Hypothalamus (tissue), 51 donors: ENCODE measurements around the gene MRPL45.

Source experiments
- DNase-seq, 51 donors: peaks; one replicate each; lab custom pipeline; 2025; lab: John Stamatoyannopoulos, UW

Gene MRPL45

GRCh38 chr17:38343608-38344419 lies 46.8 kb downstream of the MRPL45 start, which contains the start of gene GPR179:
TSS of gene GPR179 (minus strand) at chr17:38343956. CDS start at chr17:38343789, 167 bp downstream.
- DNase-seq = peak in 5 of 51 donors; percentile 28 to 38 (median 37)

- no peak for DNase-seq
Observed at GRCh38 chr17:38344420-38344745, 47.4 kb downstream of the MRPL45 start.

- no peak for DNase-seq
Observed at GRCh38 chr17:38345743-38346142, 48.8 kb downstream of the MRPL45 start.

DNA sequence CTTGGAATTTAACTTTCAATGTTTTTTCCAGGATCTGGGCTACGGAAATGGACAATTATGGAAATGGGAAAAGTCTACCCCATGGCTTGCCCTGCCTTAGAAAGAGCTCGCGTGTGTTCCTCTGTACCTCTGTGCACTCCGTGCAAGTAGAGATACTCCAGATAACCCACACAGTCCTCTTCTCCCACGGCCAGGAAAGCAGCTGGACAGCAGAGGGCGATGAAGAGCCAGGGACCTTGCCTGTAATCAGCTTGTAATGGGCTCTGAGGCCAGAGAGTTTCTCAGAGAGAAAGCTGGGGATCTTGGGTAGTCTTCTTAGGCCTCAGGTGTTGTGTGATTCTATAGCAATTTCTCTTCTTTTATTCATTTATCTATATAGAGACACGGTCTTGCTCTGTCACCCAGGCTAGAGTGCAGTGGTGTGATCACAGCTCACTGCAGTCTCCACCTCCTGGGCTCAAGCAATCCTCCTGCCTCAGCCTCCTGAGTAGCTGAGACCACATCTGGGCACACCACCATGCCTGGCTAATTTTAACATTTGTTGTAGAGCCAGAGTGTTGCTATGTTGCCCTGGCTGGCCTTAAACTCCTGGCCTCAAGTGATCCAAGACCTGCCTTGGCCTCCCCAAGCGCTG lies 52.2 kb downstream of the MRPL45 start:
- peak in 48 of 51 donors; percentile 14 to 91 (median 64) for DNase-seq

DNA sequence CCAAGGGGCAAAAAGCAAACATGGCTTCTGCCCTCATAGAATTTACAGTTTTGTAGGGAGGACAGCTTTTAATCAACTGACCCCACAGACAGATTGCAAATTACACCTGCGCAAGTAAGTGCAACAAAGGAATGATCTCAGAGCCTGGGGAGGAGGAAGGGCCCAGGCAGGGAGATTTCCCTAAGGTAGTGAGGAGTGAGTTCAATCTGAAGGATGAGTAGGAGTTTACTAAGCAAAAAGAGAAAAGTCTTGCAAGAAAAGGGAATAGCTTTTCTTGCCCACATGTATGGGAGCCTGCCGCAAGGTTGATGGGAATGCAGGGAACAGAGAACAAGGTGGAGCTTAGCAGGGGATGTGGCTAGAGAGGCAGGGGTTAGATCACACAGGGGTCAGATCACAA lies 53.1 kb downstream of the MRPL45 start:
- no peak for DNase-seq

- peak; percentile 48 to 95 (median 86) for DNase-seq
Observed at GRCh38 chr17:38351412-38352222, 54.6 kb downstream of the MRPL45 start, which contains the start of gene SOCS7. TSS of gene SOCS7 (plus strand) at chr17:38351844. CDS start at chr17:38352053, 209 bp downstream.

DNA sequence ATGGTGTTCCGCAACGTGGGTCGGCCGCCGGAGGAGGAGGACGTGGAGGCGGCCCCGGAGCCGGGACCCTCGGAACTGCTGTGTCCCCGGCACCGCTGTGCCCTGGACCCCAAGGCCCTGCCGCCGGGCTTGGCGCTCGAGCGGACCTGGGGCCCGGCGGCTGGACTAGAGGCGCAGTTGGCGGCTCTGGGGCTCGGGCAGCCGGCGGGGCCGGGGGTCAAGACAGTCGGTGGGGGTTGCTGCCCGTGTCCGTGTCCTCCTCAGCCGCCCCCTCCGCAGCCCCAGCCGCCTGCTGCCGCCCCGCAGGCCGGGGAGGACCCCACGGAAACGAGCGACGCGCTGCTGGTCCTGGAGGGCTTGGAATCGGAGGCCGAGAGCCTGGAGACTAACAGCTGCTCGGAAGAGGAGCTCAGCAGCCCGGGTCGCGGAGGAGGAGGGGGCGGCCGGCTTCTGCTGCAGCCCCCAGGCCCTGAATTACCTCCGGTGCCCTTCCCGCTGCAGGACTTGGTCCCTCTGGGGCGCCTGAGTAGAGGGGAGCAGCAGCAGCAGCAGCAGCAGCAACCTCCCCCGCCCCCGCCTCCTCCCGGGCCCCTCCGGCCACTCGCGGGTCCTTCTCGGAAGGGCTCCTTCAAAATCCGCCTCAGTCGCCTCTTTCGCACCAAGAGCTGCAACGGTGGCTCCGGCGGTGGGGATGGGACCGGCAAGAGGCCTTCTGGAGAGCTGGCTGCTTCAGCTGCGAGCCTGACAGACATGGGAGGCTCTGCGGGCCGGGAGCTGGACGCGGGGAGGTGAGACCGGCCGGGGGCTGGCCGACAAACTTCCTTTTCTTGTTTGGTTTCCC lies 55.5 kb downstream of the MRPL45 start:
- DNase-seq = peak in 10 of 51 donors; percentile 21 to 57 (median 32)

DNA sequence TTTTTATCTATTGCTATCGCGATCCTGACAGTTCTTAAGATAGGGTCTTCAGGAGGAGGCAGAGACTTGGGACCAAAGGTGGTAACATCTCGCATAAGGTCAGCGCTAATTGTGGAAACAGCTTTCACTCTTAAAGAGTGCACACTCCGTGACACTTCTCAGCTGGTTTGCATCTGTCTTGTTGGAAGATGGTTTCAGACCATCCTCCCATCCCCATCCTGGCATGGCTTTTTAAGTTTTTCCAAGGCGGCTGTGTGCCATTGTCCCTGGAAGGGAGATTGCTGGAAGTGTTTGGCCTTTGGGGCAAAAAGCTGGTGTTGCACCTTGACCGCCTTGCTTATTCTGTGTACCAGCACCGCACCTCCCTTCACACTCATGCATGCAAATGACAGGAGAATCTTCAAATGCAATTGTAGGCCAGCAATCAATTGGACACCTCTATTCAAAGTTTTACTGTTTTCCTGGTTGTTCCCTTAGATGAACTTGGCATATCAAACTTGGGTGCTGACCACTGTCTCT lies 56.2 kb downstream of the MRPL45 start:
- DNase-seq = no peak

DNA sequence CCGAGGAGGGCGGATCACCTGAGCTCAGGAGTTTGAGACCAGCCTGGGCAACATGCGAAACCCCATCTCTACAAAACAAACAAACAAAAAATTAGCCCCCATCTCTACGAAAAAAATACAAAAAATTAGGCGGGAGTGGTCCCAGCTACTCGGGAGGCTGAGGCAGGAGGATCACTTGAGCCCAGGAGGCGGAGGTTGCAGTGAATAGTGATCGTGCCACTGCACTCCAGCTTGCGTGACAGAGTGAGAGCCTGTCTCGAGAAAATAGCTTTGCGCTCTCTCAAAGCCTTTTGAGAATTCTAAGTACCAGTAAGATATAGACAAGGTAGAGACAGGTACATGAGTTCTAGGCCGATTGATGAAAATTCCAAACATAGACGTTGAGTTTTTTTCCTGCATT lies 56.7 kb downstream of the MRPL45 start:
- no peak for DNase-seq

DNA sequence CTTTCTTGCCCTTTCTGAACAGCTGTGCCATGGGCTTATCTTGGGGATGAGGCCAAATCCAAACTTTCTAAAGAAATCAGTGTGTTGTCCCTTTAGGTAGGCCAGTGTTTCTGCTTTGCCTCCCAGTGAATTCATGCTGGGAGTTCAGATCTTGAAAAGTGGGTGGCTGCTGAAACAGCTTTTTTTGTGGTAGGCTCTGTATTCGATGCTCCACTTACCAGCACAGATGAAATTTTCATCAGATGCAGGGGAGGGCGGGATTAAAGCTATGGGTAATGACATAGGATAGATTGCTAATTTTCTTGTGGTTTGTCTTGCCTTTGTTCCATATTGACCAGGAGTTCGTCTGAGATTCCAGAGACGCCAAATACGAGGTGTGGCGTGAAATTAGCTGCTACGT lies 57.5 kb downstream of the MRPL45 start:
- DNase-seq = no peak

DNA sequence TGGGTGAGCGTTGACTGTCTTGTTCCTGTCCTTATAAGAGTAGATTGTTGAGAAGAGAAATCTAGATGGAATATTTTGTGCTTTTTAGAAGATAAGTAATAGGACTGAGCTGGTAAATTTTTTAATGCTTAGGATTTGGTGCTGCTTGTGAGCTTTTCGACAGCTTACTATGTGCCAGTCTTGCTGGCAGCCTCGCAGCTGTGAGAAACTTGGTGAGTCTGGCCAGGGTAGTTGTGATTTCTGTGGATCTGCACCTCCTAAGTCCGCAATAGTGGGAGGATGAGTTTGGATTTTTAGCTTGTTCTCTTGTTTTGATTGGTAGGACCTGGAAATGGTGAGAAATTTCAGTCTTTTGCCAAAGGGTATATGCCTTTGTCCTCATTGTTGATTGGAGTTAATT lies 58.3 kb downstream of the MRPL45 start:
- DNase-seq = no peak

DNA sequence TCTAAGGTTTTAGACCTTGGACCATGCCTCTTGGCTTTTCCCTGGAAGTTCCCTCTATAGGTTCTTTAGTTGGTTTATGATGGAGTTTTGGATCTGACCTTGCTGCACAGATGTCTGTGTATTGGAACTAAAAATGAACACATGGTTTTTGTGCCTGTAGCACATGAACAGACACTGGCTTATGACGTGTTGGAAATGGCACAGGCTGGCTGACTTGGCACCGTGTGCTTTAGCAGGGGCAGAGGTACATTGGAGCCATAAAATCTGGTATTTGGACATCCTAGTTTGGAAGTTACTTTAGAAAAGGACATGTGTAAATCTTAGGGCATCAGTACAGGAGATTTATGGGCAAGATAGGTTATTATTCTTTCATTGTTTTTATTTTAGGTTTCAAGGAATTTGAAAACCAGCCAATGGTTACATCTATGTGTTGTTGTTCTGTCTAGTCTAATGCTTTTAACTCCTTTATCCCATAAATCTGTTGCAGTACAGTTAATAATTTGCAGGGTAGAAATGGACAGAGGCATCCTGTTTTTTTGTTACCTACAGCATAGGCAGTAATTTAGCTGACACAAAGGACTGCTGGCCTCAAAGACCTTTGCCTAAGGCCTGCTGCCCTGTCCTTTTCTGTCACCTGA lies 60.6 kb downstream of the MRPL45 start:
- no peak for DNase-seq

- DNase-seq = no peak
Observed at GRCh38 chr17:38358586-38359513, 61.9 kb downstream of the MRPL45 start.

GRCh38 chr17:38361694-38362465 lies 64.9 kb downstream of the MRPL45 start:
- no peak for DNase-seq

GRCh38 chr17:38363016-38363415 lies 66.0 kb downstream of the MRPL45 start:
- DNase-seq = no peak

DNA sequence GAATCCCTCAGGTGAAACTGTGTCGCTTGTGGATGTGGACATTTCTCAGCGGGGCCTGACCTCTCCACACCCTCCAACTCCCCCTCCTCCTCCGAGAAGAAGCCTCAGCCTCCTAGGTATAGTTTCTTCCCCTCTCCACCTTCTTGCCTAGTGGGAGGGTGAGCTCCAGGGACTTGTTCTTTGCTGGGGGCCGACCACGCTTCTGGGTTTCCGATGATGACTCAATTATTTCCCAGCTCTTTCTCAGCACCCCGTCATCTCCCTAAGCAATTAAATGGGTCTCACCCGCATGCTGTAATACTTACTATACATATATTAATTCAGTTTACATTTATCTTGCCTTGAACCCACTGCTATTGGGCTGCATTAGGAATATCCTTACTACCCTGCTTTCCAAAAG lies 67.8 kb downstream of the MRPL45 start:
- DNase-seq = no peak

- no peak for DNase-seq
Observed at GRCh38 chr17:38369124-38369886, 72.3 kb downstream of the MRPL45 start.
